ENCODE data around the gene SEMA7A.
"Not testable (repeated sequence)": the region's sequence is repeated elsewhere in the genome, so short reads cannot be mapped to it uniquely, and the experiment has no call there.

The SEMA7A gene

GRCh38 chr15:74374648-74375302 is 59.0 kb downstream of the SEMA7A start:
- DNase-seq (ENCODE audit: low spot score in 2 of 2) (no peak), ATAC-seq (peak; percentile 0)
- Mint-ChIP-seq H3K9me3 (no peaks in the 10 kb centered on the region), H3K4me3 (peak overlapping the region; percentile 82), H3K36me3 (no peaks in the 10 kb centered on the region), H3K4me1 (peaks cover 31% of the 10 kb centered on the region), H3K27ac (no peak overlapping the region)

GRCh38 chr15:74373731-74374647 is 59.8 kb downstream of the SEMA7A start:
- H3K4me3 Mint-ChIP-seq: peak overlapping the region; percentile 82
- ATAC-seq: peak; percentile 95
- peak overlapping the region; percentile 64 for H3K27ac Mint-ChIP-seq
- H3K4me1 Mint-ChIP-seq: peaks cover 27% of the 10 kb centered on the region
- H3K9me3 Mint-ChIP-seq: no peaks in the 10 kb centered on the region
- H3K36me3 Mint-ChIP-seq: no peaks in the 10 kb centered on the region
- peak; percentile 92 to 95 for DNase-seq (ENCODE audit: low spot score in 2 of 2)

- H3K4me1 Mint-ChIP-seq: peaks cover 22% of the 10 kb centered on the region
- no peaks in the 10 kb centered on the region for H3K36me3 Mint-ChIP-seq
- no peak for ATAC-seq
- H3K4me3 Mint-ChIP-seq: peak overlapping the region; percentile 82
- H3K9me3 Mint-ChIP-seq: no peaks in the 10 kb centered on the region
- H3K27ac Mint-ChIP-seq: peak overlapping the region; percentile 64
- DNase-seq (ENCODE audit: low spot score in 2 of 2): no peak
Observed at GRCh38 chr15:74373056-74373650, 60.6 kb downstream of the SEMA7A start.

GRCh38 chr15:74370471-74370870 is 63.3 kb downstream of the SEMA7A start:
- H3K9me3 Mint-ChIP-seq: no peaks in the 10 kb centered on the region

GRCh38 chr15:74369756-74370155 is 64.0 kb downstream of the SEMA7A start:
- H3K36me3 Mint-ChIP-seq: no peaks in the 10 kb centered on the region
- H3K4me1 Mint-ChIP-seq: peaks cover 15% of the 10 kb centered on the region
- ATAC-seq: no peak
- H3K4me3 Mint-ChIP-seq: no peak overlapping the region
- H3K9me3 Mint-ChIP-seq: no peaks in the 10 kb centered on the region
- no peak overlapping the region for H3K27ac Mint-ChIP-seq
- no peak for DNase-seq (ENCODE audit: low spot score in 2 of 2)

More at GRCh38 chr15:74370471-74370870, 63.3 kb downstream of the SEMA7A start:
- no peaks in the 10 kb centered on the region for H3K36me3 Mint-ChIP-seq
- DNase-seq (ENCODE audit: low spot score in 2 of 2): no peak
- no peak overlapping the region for H3K27ac Mint-ChIP-seq
- ATAC-seq: no peak
- no peak overlapping the region for H3K4me3 Mint-ChIP-seq
- H3K4me1 Mint-ChIP-seq: peaks cover 22% of the 10 kb centered on the region

GRCh38 chr15:74369084-74369745 is 64.5 kb downstream of the SEMA7A start:
- Mint-ChIP-seq H3K36me3 (no peaks in the 10 kb centered on the region), H3K27ac (no peak overlapping the region), H3K4me1 (peaks cover 10% of the 10 kb centered on the region), H3K9me3 (no peaks in the 10 kb centered on the region), H3K4me3 (no peak overlapping the region)
- ATAC-seq (no peak), DNase-seq (ENCODE audit: low spot score in 2 of 2) (no peak)

- no peaks in the 10 kb centered on the region for H3K36me3 Mint-ChIP-seq
- H3K27ac Mint-ChIP-seq: no peak overlapping the region
- ATAC-seq (no peak), DNase-seq (ENCODE audit: low spot score in 2 of 2) (no peak)
- H3K4me1 Mint-ChIP-seq: peaks cover 1% of the 10 kb centered on the region
- H3K9me3 Mint-ChIP-seq: no peaks in the 10 kb centered on the region
- no peak overlapping the region for H3K4me3 Mint-ChIP-seq
Observed at GRCh38 chr15:74368121-74368520, 65.6 kb downstream of the SEMA7A start.

- Mint-ChIP-seq H3K4me3 (peak within 1 kb of the TSS; percentile 61), H3K27ac (no peak within 1 kb of the TSS), H3K9me3 (no peaks in the 10 kb centered on the region), H3K4me1 (no peaks in the 10 kb centered on the region), H3K36me3 (no peaks in the 10 kb centered on the region)
- ATAC-seq: no peak
- no peak for DNase-seq (ENCODE audit: low spot score in 2 of 2)
Observed at GRCh38 chr15:74367296-74367854, 66.4 kb downstream of the SEMA7A start, which contains the start of gene CYP11A1. TSS of gene CYP11A1 (minus strand) at chr15:74367646. CDS start at chr15:74367585, 61 bp downstream.

- peak in 1 of 2 donors; percentile 65 for DNase-seq (ENCODE audit: low spot score in 2 of 2)
- Mint-ChIP-seq H3K9me3 (no peaks in the 10 kb centered on the region), H3K4me3 (peak overlapping the region; percentile 61), H3K4me1 (no peaks in the 10 kb centered on the region), H3K27ac (no peak overlapping the region), H3K36me3 (no peaks in the 10 kb centered on the region)
- ATAC-seq: peak; percentile 65
Observed at GRCh38 chr15:74365598-74366445, 67.9 kb downstream of the SEMA7A start.

GRCh38 chr15:74364936-74365597 is 68.7 kb downstream of the SEMA7A start:
- ATAC-seq (no peak), DNase-seq (ENCODE audit: low spot score in 2 of 2) (no peak)
- H3K36me3 Mint-ChIP-seq: no peaks in the 10 kb centered on the region
- no peaks in the 10 kb centered on the region for H3K9me3 Mint-ChIP-seq
- H3K4me1 Mint-ChIP-seq: no peaks in the 10 kb centered on the region
- peak overlapping the region; percentile 61 for H3K4me3 Mint-ChIP-seq
- H3K27ac Mint-ChIP-seq: no peak overlapping the region

- Mint-ChIP-seq H3K4me3 (no peak overlapping the region), H3K27ac (no peak overlapping the region), H3K9me3 (no peaks in the 10 kb centered on the region), H3K36me3 (no peaks in the 10 kb centered on the region), H3K4me1 (no peaks in the 10 kb centered on the region)
- ATAC-seq (no peak), DNase-seq (ENCODE audit: low spot score in 2 of 2) (no peak)
Observed at GRCh38 chr15:74362482-74362881, 71.3 kb downstream of the SEMA7A start.

GRCh38 chr15:74360855-74361254 is 72.9 kb downstream of the SEMA7A start:
- not testable (repeated sequence) for H3K9me3 Mint-ChIP-seq

GRCh38 chr15:74359376-74359775 is 74.4 kb downstream of the SEMA7A start:
- ATAC-seq; H3K4me1 Mint-ChIP-seq; H3K9me3 Mint-ChIP-seq; H3K4me3 Mint-ChIP-seq; H3K27ac Mint-ChIP-seq; DNase-seq (ENCODE audit: low spot score in 2 of 2); H3K36me3 Mint-ChIP-seq: not testable (repeated sequence)

More at GRCh38 chr15:74360855-74361254, 72.9 kb downstream of the SEMA7A start:
- H3K4me1 Mint-ChIP-seq; H3K36me3 Mint-ChIP-seq; ATAC-seq; DNase-seq (ENCODE audit: low spot score in 2 of 2); H3K27ac Mint-ChIP-seq; H3K4me3 Mint-ChIP-seq: not testable (repeated sequence)

Data from stimulated activated effector memory CD8-positive, alpha-beta T cell treated with anti-CD3 and anti-CD28 coated beads, Interleukin-12 subunit alpha, Interleukin-12 subunit beta, amount 100 ng/mL, for 72 hours (primary cell).